HEK293 (cell line): ENCODE data around the gene KCNT1.

Experiments used
- CTCF ChIA-PET: fragments of 350-600 bp; formaldehyde crosslinking; extraction: SDS; loops from one replicate; lab custom pipeline; 2021; ENCODE audit warnings: antibody characterized with exemption; lab: Yijun Ruan, JAX
- POLR2A ChIA-PET: fragments of 300-600 bp; formaldehyde crosslinking; extraction: SDS; loops from one replicate; lab custom pipeline; 2020; ENCODE audit warnings: antibody characterized with exemption, inconsistent platforms; lab: Yijun Ruan, JAX
- H3K27ac ChIP-seq: fragments of 200-500 bp; sonication (Bioruptor generic); 2 replicates; pipeline ENCODE4 v1.5.1; 2014; ENCODE audit warnings: low read depth, low read length, control low read depth, inconsistent platforms; ENCODE audit errors: extremely low read depth
- H3K36me3 ChIP-seq, 2 experiments: fragments of 200-500 bp in 1 of 2; sonication (Bioruptor generic) in 1 of 2; 1 replicate in 1 of 2; 2 replicates in 1 of 2; pipeline ENCODE4 v1.5.1; 2014 to 2017; ENCODE audit warnings: inconsistent platforms in 2 of 2, low read length in 2 of 2; ENCODE audit not compliant: control insufficient read depth in 2 of 2, insufficient read depth in 1 of 2
- H3K4me1 ChIP-seq: fragments of 200-500 bp; sonication (Bioruptor generic); 2 replicates; pipeline ENCODE4 v1.5.1; 2014; ENCODE audit warnings: mild to moderate bottlenecking, low read length, inconsistent platforms; ENCODE audit not compliant: control insufficient read depth, insufficient read depth
- H3K4me3 ChIP-seq: 2 replicates; pipeline ENCODE4 v1.5.1; 2011; ENCODE audit warnings: low read depth, mild to moderate bottlenecking, control low read depth, low read length, moderate library complexity
- H3K9me3 ChIP-seq: fragments of 200-500 bp; sonication (Bioruptor generic); 2 replicates; pipeline ENCODE4 v1.5.1; 2014; ENCODE audit warnings: low read depth, low read length, inconsistent platforms; ENCODE audit not compliant: control insufficient read depth, insufficient read depth
- GLIS2 ChIP-seq: fragments of 450-650 bp; formaldehyde crosslinking; IDR thresholded peaks from 2 replicates; pipeline ENCODE4 v1.5.1; 2016; ENCODE audit warnings: missing biosample characterization, missing genetic modification characterization
- IKZF3 ChIP-seq: fragments of 450-650 bp; IDR thresholded peaks from 2 replicates; pipeline ENCODE4 v1.5.0; 2018; ENCODE audit warnings: missing biosample characterization, mild to moderate bottlenecking, missing genetic modification characterization, moderate library complexity
- OSR2 ChIP-seq: fragments of 450-650 bp; formaldehyde crosslinking; IDR thresholded peaks from 2 replicates; pipeline ENCODE4 v1.5.1; 2016; ENCODE audit warnings: missing biosample characterization, missing genetic modification characterization
- SP7 ChIP-seq: fragments of 450-650 bp; formaldehyde crosslinking; IDR thresholded peaks from 2 replicates; pipeline ENCODE4 v1.5.1; 2016; ENCODE audit warnings: missing biosample characterization, missing genetic modification characterization
- ZFHX2 ChIP-seq: fragments of 450-650 bp; formaldehyde crosslinking; conservative IDR thresholded peaks from 2 replicates; pipeline ENCODE4 v1.5.1; 2016; ENCODE audit warnings: missing biosample characterization, missing genetic modification characterization
- ZFP3 ChIP-seq: fragments of 450-650 bp; formaldehyde crosslinking; IDR thresholded peaks from 2 replicates; pipeline ENCODE4 v1.5.1; 2016; ENCODE audit warnings: low read depth, missing biosample characterization, missing genetic modification characterization
- ZIC2 ChIP-seq: fragments of 450-650 bp; formaldehyde crosslinking; IDR thresholded peaks from 2 replicates; pipeline ENCODE4 v1.5.1; 2016; ENCODE audit warnings: missing biosample characterization, missing genetic modification characterization
- ZNF112 ChIP-seq: fragments of 450-650 bp; formaldehyde crosslinking; IDR thresholded peaks from 2 replicates; pipeline ENCODE4 v1.5.0; 2017; ENCODE audit warnings: missing biosample characterization, missing genetic modification characterization
- ZNF157 ChIP-seq: fragments of 450-650 bp; formaldehyde crosslinking; IDR thresholded peaks from 2 replicates; pipeline ENCODE4 v1.5.1; 2016; ENCODE audit warnings: missing biosample characterization, missing genetic modification characterization
- ZNF510 ChIP-seq: fragments of 450-650 bp; formaldehyde crosslinking; IDR thresholded peaks from 2 replicates; pipeline ENCODE4 v1.5.1; 2018; ENCODE audit warnings: mild to moderate bottlenecking, missing genetic modification characterization, missing biosample characterization; ENCODE audit not compliant: insufficient replicate concordance
- ZNF549 ChIP-seq: fragments of 450-650 bp; IDR thresholded peaks from 2 replicates; pipeline ENCODE4 v1.5.1; 2018; ENCODE audit warnings: missing biosample characterization, missing genetic modification characterization, mild to moderate bottlenecking, inconsistent platforms, moderate library complexity
- ZNF626 ChIP-seq: fragments of 450-650 bp; sonication (Bioruptor Pico); formaldehyde crosslinking; IDR thresholded peaks from 2 replicates; pipeline ENCODE4 v1.5.1; 2018; ENCODE audit warnings: missing biosample characterization, missing genetic modification characterization, inconsistent platforms
- ZNF692 ChIP-seq: fragments of 450-650 bp; formaldehyde crosslinking; IDR thresholded peaks from 2 replicates; pipeline ENCODE4 v1.5.1; 2016; ENCODE audit warnings: missing biosample characterization, missing genetic modification characterization
- ZNF707 ChIP-seq: fragments of 450-650 bp; formaldehyde crosslinking; IDR thresholded peaks from 2 replicates; pipeline ENCODE4 v1.5.1; 2016; ENCODE audit warnings: missing biosample characterization, missing genetic modification characterization
- ZNF843 ChIP-seq: fragments of 450-650 bp; formaldehyde crosslinking; IDR thresholded peaks from 2 replicates; pipeline ENCODE4 v1.5.1; 2016; ENCODE audit warnings: missing biosample characterization, missing genetic modification characterization
- TF ChIP-seq, protein P1 (sequence below): fragments of 450-650 bp; formaldehyde crosslinking; IDR thresholded peaks from 2 replicates; pipeline ENCODE4 v1.5.1; 2016; ENCODE audit warnings: missing biosample characterization, missing genetic modification characterization, borderline replicate concordance
- TF ChIP-seq, protein P2 (sequence below): fragments of 450-650 bp; formaldehyde crosslinking; IDR thresholded peaks from 2 replicates; pipeline ENCODE4 v1.5.1; 2016; ENCODE audit warnings: missing biosample characterization, missing genetic modification characterization
- TF ChIP-seq, protein P3 (sequence below): fragments of 450-650 bp; formaldehyde crosslinking; IDR thresholded peaks from 2 replicates; pipeline ENCODE4 v1.5.1; 2016; ENCODE audit warnings: missing biosample characterization, missing genetic modification characterization, low read depth
- TF ChIP-seq, protein P4 (sequence below): fragments of 450-650 bp; formaldehyde crosslinking; IDR thresholded peaks from 2 replicates; pipeline ENCODE4 v1.5.1; 2016; ENCODE audit warnings: missing biosample characterization, missing genetic modification characterization, borderline replicate concordance

The KCNT1 gene

GRCh38 chr9:135700525-135700924, 1.5 kb upstream of the KCNT1 start:
- POLR2A ChIA-PET: no interaction called here

GRCh38 chr9:135701067-135701958, 672 bp upstream of the KCNT1 start:
- peak overlapping the region; percentile 9 for H3K4me3 ChIP-seq
- H3K9me3 ChIP-seq: no peaks in the 10 kb centered on the region
- no peaks in the 10 kb centered on the region for H3K36me3 ChIP-seq
- ChIA-PET CTCF (interaction anchor here (0.6 to 0.9 kb wide), 4 partner anchors 12 to 421 kb away, joined by 3 read pairs; no protein-coding TSS in a partner anchor), POLR2A (no interaction called here)
- no peak overlapping the region for H3K27ac ChIP-seq
- TF ChIP-seq OSR2 (no peak), ZNF510 (tag by site-specific recombination) (no peak), ZFHX2 (tag by site-specific recombination) (0 out of 2 replicates have a peak, but pooled peaks have one; percentile 15), ZNF157 (tag by site-specific recombination) (no peak), GLIS2 (tag by site-specific recombination) (peak; percentile 49), ZNF707 (no peak), ZFP3 (tag by site-specific recombination) (no peak), ZIC2 (tag by site-specific recombination) (peak; percentile 43), IKZF3 (no peak), ZNF549 (tag by site-specific recombination) (no peak), ZNF692 (no peak), ZNF626 (tag by site-specific recombination) (no peak), ZNF843 (tag by site-specific recombination) (no peak)
- TF ChIP-seq, protein P1, sequence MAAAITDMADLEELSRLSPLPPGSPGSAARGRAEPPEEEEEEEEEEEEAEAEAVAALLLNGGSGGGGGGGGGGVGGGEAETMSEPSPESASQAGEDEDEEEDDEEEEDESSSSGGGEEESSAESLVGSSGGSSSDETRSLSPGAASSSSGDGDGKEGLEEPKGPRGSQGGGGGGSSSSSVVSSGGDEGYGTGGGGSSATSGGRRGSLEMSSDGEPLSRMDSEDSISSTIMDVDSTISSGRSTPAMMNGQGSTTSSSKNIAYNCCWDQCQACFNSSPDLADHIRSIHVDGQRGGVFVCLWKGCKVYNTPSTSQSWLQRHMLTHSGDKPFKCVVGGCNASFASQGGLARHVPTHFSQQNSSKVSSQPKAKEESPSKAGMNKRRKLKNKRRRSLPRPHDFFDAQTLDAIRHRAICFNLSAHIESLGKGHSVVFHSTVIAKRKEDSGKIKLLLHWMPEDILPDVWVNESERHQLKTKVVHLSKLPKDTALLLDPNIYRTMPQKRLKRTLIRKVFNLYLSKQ (tag by site-specific recombination): no peak
- TF ChIP-seq, protein P2, sequence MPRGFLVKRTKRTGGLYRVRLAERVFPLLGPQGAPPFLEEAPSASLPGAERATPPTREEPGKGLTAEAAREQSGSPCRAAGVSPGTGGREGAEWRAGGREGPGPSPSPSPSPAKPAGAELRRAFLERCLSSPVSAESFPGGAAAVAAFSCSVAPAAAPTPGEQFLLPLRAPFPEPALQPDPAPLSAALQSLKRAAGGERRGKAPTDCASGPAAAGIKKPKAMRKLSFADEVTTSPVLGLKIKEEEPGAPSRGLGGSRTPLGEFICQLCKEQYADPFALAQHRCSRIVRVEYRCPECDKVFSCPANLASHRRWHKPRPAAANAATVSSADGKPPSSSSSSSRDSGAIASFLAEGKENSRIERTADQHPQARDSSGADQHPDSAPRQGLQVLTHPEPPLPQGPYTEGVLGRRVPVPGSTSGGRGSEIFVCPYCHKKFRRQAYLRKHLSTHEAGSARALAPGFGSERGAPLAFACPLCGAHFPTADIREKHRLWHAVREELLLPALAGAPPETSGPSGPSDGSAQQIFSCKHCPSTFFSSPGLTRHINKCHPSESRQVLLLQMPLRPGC (tag by site-specific recombination): no peak
- TF ChIP-seq, protein P3, sequence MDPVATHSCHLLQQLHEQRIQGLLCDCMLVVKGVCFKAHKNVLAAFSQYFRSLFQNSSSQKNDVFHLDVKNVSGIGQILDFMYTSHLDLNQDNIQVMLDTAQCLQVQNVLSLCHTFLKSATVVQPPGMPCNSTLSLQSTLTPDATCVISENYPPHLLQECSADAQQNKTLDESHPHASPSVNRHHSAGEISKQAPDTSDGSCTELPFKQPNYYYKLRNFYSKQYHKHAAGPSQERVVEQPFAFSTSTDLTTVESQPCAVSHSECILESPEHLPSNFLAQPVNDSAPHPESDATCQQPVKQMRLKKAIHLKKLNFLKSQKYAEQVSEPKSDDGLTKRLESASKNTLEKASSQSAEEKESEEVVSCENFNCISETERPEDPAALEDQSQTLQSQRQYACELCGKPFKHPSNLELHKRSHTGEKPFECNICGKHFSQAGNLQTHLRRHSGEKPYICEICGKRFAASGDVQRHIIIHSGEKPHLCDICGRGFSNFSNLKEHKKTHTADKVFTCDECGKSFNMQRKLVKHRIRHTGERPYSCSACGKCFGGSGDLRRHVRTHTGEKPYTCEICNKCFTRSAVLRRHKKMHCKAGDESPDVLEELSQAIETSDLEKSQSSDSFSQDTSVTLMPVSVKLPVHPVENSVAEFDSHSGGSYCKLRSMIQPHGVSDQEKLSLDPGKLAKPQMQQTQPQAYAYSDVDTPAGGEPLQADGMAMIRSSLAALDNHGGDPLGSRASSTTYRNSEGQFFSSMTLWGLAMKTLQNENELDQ: no peak
- TF ChIP-seq, protein P4, sequence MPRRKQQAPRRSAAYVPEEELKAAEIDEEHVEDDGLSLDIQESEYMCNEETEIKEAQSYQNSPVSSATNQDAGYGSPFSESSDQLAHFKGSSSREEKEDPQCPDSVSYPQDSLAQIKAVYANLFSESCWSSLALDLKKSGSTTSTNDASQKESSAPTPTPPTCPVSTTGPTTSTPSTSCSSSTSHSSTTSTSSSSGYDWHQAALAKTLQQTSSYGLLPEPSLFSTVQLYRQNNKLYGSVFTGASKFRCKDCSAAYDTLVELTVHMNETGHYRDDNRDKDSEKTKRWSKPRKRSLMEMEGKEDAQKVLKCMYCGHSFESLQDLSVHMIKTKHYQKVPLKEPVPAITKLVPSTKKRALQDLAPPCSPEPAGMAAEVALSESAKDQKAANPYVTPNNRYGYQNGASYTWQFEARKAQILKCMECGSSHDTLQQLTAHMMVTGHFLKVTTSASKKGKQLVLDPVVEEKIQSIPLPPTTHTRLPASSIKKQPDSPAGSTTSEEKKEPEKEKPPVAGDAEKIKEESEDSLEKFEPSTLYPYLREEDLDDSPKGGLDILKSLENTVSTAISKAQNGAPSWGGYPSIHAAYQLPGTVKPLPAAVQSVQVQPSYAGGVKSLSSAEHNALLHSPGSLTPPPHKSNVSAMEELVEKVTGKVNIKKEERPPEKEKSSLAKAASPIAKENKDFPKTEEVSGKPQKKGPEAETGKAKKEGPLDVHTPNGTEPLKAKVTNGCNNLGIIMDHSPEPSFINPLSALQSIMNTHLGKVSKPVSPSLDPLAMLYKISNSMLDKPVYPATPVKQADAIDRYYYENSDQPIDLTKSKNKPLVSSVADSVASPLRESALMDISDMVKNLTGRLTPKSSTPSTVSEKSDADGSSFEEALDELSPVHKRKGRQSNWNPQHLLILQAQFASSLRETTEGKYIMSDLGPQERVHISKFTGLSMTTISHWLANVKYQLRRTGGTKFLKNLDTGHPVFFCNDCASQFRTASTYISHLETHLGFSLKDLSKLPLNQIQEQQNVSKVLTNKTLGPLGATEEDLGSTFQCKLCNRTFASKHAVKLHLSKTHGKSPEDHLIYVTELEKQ (tag by site-specific recombination): no peak
- TF ChIP-seq, all 188 proteins: peak for 3
- no peaks in the 10 kb centered on the region for H3K4me1 ChIP-seq

More at GRCh38 chr9:135700525-135700924, 1.5 kb upstream of the KCNT1 start:
- TF ChIP-seq ZNF112 (tag by site-specific recombination): no peak
- TF ChIP-seq SP7 (tag by site-specific recombination): peak; percentile 16; the same call in 1 of the 2 replicates
- Histone ChIP-seq H3K27ac (no peak overlapping the region), H3K4me3 (no peak overlapping the region), H3K36me3 (no peaks in the 10 kb centered on the region), H3K9me3 (no peaks in the 10 kb centered on the region), H3K4me1 (no peaks in the 10 kb centered on the region)
- CTCF ChIA-PET: interaction anchor here (0.8 kb wide), 1 partner anchor 127 kb away, joined by 3 read pairs; no protein-coding TSS in a partner anchor
